DOHH2 (cell line): ENCODE data around the gene TNFRSF19.

Experiments
- H3F3A ChIP-seq: fragments of 200-600 bp; sonication (generic), shearing (Covaris generic); 2 replicates; pipeline ENCODE4 v1.6.0; 2016; ENCODE audit warnings: antibody characterized with exemption, mild to moderate bottlenecking; ENCODE audit not compliant: control insufficient read depth, insufficient read depth
- H3K27ac ChIP-seq: fragments of 200-600 bp; sonication (generic); 2 replicates; pipeline ENCODE4 v1.5.1; 2014; ENCODE audit warnings: low read depth, mild to moderate bottlenecking, low read length, moderate library complexity
- H3K27me3 ChIP-seq: fragments of 200-600 bp; sonication (generic); 2 replicates; pipeline ENCODE4 v1.6.1; 2014; ENCODE audit warnings: mild to moderate bottlenecking, low read length, mixed read lengths; ENCODE audit not compliant: control insufficient read depth
- H3K36me3 ChIP-seq: fragments of 200-600 bp; sonication (generic); 2 replicates; pipeline ENCODE4 v1.6.1; 2014; ENCODE audit warnings: mild to moderate bottlenecking, low read length, moderate library complexity, mixed read lengths; ENCODE audit not compliant: control insufficient read depth
- H3K4me1 ChIP-seq: fragments of 200-600 bp; sonication (generic); 2 replicates; pipeline ENCODE4 v1.6.1; 2014; ENCODE audit warnings: mild to moderate bottlenecking, low read length, mixed read lengths; ENCODE audit not compliant: control insufficient read depth
- H3K4me2 ChIP-seq: fragments of 200-600 bp; sonication (generic); 2 replicates; pipeline ENCODE4 v1.6.0; 2014; ENCODE audit warnings: mild to moderate bottlenecking, low read length, moderate library complexity
- H3K4me3 ChIP-seq: fragments of 200-600 bp; sonication (generic); 2 replicates; pipeline ENCODE4 v1.5.1; 2014; ENCODE audit warnings: mild to moderate bottlenecking, low read length, mixed read lengths
- H3K79me2 ChIP-seq: fragments of 200-600 bp; sonication (generic); 2 replicates; pipeline ENCODE4 v1.6.1; 2014; ENCODE audit warnings: mild to moderate bottlenecking, low read length, mixed read lengths; ENCODE audit not compliant: control insufficient read depth
- H3K9me2 ChIP-seq: fragments of 200-600 bp; sonication (generic); replicated peaks from 2 replicates; pipeline ENCODE4 v1.6.1; 2014; ENCODE audit warnings: mild to moderate bottlenecking, low read length, mixed read lengths; ENCODE audit not compliant: control insufficient read depth
- H3K9me3 ChIP-seq: fragments of 200-600 bp; sonication (generic); 2 replicates; pipeline ENCODE4 v1.6.1; 2014; ENCODE audit warnings: antibody characterized with exemption, low read length, mixed read lengths; ENCODE audit not compliant: control insufficient read depth, insufficient read depth
- H4K20me1 ChIP-seq: fragments of 200-600 bp; sonication (generic); 2 replicates; pipeline ENCODE4 v1.6.0; 2014; ENCODE audit warnings: low read depth, mild to moderate bottlenecking, antibody characterized with exemption, low read length, moderate library complexity; ENCODE audit not compliant: control insufficient read depth, insufficient read depth
- CTCF ChIP-seq: fragments of 200-600 bp; sonication (generic); IDR thresholded peaks from one replicate; pipeline ENCODE4 v1.5.1; 2014; ENCODE audit warnings: antibody characterized with exemption, mild to moderate bottlenecking, low read depth, low read length; ENCODE audit not compliant: poor library complexity, severe bottlenecking
- EZH2phosphoT487 ChIP-seq: fragments of 200-600 bp; sonication (generic); IDR thresholded peaks from 2 replicates; pipeline ENCODE4 v1.6.1; 2017; ENCODE audit warnings: borderline replicate concordance, mild to moderate bottlenecking, antibody characterized with exemption, low read length, moderate library complexity, mixed read lengths

TNFRSF19 gene

GRCh38 chr13:23561261-23561660 is 9.0 kb upstream of the TNFRSF19 start:
- Histone ChIP-seq H3K4me3 (no peak overlapping the region), H3K9me2 (no peaks in the 10 kb centered on the region), H3K9me3 (no peaks in the 10 kb centered on the region), H3K27me3 (no peaks in the 10 kb centered on the region), H3F3A (no peaks in the 10 kb centered on the region), H3K79me2 (no peaks in the 10 kb centered on the region), H4K20me1 (no peaks in the 10 kb centered on the region), H3K4me2 (no peak overlapping the region), H3K36me3 (no peaks in the 10 kb centered on the region), H3K27ac (no peak overlapping the region), H3K4me1 (no peaks in the 10 kb centered on the region)
- no peak for TF ChIP-seq CTCF
- no peak for TF ChIP-seq EZH2phosphoT487

- Histone ChIP-seq H4K20me1 (no peaks in the 10 kb centered on the region), H3K36me3 (no peaks in the 10 kb centered on the region), H3F3A (no peaks in the 10 kb centered on the region), H3K9me2 (no peaks in the 10 kb centered on the region), H3K4me1 (no peaks in the 10 kb centered on the region), H3K4me2 (no peak overlapping the region), H3K79me2 (no peaks in the 10 kb centered on the region), H3K27me3 (no peaks in the 10 kb centered on the region), H3K4me3 (no peak overlapping the region), H3K27ac (no peak overlapping the region), H3K9me3 (no peaks in the 10 kb centered on the region)
- TF ChIP-seq EZH2phosphoT487 (no peak), CTCF (no peak)
Observed at GRCh38 chr13:23563085-23563845, 6.9 kb upstream of the TNFRSF19 start.

GRCh38 chr13:23567906-23568460 is 2.2 kb upstream of the TNFRSF19 start:
- H3F3A ChIP-seq = no peaks in the 10 kb centered on the region
- H3K4me1 ChIP-seq = no peaks in the 10 kb centered on the region
- peaks cover 8% of the 10 kb centered on the region for H3K27me3 ChIP-seq
- no peak overlapping the region for H3K4me3 ChIP-seq
- H3K27ac ChIP-seq = no peak overlapping the region
- no peaks in the 10 kb centered on the region for H3K36me3 ChIP-seq
- H3K9me2 ChIP-seq = no peaks in the 10 kb centered on the region
- H3K79me2 ChIP-seq = no peaks in the 10 kb centered on the region
- H3K4me2 ChIP-seq = no peak overlapping the region
- H3K9me3 ChIP-seq = no peaks in the 10 kb centered on the region
- H4K20me1 ChIP-seq = no peaks in the 10 kb centered on the region
- TF ChIP-seq EZH2phosphoT487 (no peak), CTCF (no peak)
